GM19438 (cell line): ENCODE data around the gene ABCB10.
"Not testable (repeated sequence)": the region's sequence is repeated elsewhere in the genome, so short reads cannot be mapped to it uniquely, and the experiment has no call there.

Experiments
- ATAC-seq: cut with Tn5 transposase; IDR thresholded peaks from one replicate; pipeline ENCODE4 v1.9.1; 2021; ENCODE audit warnings: low read depth; ENCODE audit not compliant: unreplicated experiment

ABCB10 gene

DNA sequence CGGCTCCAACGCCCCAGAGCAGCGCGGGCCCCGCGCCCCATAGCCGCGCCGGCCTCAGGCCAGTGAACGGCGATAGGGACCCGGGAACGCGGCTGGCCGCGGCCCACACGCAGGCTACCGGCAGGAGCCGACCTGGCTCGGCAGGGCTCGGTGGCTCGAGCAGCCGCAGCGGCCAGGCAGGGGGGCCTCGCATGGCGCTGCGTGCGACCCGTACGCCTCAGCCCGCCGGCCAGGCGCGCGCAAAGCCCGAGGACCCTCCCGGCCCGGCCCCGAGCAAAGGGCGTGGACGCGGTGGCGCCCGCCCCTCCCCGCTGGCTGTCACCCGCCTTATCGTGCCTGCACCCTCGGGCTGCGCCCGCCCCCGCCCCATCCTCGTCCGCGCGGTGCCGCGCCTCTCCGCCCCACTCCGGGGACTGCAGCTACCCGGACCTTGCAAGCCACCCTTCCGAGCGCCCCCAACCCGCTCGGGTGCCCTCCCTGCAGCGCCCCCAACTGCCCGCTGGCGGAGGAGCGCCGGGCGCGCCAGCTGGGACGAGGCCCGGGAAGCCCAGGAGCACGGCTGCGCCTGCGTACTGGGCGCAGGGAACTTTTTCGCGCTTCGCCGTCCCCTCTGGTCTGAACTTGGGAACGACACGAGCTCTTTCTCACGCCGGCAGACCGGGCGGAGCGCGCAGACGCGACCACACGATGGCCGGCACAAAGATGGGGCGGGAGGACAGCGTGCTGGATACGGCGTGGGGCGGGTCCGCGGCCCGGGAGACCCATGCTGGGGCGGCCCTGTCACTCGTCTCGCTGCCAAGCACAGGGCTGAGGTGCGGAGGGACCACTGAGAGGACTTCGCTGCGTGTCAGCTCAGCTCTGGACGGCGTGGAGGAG, at the start of gene ABCB10:
Gene ABCB10, minus strand, starts transcription at position 248 of the 876 bp plus-strand sequence. Its CDS starts 55 bp downstream, at position 193.
- peak; percentile 76 for ATAC-seq

DNA sequence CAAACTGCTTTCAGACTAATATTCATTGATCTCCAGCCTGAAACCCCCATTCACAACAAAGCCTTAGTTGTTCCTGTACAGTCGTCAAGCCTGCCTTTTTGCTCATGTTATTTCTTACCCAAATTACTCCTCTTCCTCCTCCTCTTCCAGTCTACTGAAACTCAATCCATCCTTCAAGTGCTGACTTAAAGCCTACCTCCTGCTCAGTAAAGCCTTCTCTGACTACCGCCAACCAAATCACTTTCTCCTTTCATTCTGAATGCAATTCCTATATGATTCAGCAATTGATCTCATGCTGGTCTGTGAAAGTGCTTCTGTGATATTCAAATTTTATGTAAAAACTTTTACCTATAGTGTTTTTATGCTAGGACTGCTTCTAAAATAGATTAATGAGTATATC, 48.9 kb upstream of the ABCB10 start:
- ATAC-seq, result no peak

DNA sequence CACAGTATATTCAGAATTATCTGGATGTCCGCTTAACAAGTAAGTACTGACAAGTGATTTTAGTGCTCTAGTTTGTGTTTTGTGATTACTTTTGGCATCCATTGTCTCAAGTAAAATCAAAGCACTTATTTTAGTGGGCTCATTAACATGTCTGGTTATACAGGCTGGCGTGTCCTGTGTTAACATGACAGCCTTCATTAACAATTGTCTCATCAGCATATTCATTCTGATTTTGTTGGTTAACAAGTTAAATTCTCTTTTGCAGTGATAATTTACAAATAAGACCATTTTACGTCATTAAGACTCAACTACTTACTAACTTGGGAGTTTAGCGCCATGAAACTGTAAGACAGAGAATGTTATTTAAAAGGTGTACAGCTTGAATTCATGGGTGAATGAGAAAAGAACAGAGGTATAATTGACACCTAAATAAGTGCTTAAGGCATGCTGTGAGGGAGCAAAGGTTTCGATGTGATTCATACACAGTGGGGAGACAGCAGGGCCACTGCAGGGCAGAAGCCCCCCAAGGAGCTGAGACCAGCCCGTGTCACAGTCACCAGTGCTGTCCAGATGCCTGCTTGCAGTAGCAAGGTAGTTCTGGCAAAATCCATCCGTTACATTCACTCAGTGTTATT, 45.0 kb upstream of the ABCB10 start:
- ATAC-seq, result no peak

DNA sequence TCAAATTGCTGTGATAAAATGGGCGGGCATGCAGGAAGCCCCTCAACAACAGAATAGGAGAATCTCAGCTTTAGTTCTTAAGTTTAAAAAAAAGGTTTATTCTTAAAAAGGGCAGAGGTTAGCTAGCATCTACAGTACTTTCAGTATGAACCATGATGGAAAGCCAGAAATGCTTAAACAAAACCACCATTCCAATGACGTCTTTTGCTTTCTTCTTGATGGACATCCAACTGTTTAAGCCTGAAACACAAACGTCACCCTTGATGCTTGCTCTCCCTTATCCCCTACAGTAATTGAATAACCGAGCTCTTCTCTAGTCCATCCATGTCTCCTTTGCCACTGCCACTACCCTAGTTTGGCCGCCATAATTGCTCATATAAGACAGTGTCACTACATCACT, 41.7 kb upstream of the ABCB10 start:
- ATAC-seq, result no peak

DNA sequence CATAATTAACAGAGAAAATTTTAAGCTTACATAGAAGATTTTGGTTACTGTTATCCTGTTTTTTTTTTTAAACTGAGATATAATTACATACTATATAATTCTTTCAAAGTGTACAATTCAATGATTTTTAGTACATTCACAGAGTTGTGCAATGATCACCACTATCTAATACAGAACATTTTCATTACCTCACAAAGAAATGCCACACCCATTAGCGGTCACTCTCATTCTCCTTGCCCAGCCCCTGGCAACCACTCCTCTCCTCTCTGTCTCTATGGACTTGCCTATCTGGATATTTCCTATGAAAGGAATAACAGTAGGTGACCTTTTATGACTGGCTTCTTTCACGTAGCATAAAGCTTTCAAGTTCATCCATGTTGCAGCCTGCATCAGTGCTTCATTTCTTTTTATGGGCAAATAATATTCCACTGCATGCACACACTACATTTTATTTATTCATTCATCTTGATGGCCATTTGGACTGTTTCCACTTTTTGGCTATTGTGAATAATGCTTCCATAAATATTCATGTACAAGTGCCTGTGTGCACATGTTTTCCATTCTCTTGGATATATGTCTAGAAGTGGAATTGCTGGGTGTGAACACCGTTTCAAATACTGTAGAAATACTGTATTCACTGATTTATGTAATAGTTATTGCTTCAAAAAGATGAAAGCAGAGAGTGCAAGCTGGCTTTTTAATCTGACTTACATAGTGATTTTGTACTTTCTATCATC, 40.9 kb upstream of the ABCB10 start:
- no peak for ATAC-seq

DNA sequence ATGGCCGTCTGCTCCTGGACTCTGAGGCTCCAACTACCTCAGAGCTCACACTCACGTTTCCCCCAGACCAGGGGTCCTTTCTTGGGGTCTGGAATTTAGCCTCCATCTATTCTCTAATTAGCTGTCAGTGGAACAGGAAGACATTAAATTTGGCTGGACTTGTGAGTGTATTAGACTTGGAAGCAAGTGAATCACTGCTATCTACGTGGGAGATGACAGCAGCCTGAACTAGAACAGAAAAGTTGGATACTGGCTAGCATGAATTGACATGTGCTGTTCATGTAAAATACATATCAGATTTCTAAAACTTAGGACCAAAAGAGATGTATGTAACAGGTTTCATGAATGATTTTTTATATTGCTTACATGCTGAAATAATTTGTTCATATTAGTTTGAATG, 39.4 kb upstream of the ABCB10 start:
- no peak for ATAC-seq

DNA sequence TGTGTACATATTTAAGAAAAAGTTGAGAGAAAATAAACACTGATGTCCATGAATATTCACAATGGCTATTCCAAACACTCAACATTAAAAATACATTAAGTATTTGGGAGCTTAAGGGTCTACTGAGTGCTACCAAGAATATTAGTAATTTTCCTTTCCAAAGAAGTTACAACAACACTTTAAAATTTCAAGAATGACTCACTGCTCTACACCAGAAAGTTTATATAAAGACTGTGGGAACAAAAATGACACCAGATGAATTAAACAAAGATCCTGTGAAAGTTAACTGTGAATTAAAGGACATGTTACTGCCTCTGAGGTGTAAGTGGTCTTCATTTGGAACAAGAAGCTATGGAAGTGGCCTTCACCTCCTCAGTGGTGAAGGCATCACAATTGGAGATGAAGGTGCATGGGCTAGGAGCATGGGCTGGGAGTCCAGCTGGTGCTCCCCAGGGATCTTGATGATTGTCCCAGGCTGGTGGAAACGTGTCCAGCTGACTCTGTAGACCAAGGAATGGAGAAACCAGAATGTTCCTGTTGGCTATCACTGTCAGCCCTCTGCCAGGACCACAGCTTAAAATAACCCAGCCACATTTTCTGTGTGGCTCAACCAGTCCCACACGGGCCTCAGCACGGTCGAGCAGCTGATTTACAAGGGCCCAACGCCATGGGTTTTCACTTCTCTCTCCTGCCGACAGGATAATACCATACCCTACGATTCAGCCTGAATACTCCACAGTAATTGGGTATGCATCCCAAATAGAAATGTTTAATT, 38.6 kb upstream of the ABCB10 start:
- no peak for ATAC-seq

DNA sequence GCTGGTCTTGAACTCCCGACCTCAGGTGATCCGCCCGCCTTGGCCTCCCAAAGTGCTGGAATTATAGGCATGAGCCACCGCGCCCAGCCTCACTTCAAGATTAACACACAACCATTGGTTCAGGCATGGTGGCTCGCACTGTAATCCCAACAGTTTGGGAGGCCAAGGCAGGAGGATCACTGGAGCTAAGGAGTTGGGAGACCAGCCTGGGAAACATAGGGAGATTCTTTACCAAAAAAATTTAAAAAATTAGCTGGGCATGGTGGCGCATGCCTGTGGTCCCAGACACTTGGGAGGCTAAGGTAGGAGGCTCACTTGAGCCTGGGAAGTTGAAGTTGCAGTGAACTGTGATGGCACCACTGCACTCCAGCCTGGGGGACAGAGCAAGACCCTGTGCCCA, 37.4 kb upstream of the ABCB10 start:
- not testable (repeated sequence) for ATAC-seq

DNA sequence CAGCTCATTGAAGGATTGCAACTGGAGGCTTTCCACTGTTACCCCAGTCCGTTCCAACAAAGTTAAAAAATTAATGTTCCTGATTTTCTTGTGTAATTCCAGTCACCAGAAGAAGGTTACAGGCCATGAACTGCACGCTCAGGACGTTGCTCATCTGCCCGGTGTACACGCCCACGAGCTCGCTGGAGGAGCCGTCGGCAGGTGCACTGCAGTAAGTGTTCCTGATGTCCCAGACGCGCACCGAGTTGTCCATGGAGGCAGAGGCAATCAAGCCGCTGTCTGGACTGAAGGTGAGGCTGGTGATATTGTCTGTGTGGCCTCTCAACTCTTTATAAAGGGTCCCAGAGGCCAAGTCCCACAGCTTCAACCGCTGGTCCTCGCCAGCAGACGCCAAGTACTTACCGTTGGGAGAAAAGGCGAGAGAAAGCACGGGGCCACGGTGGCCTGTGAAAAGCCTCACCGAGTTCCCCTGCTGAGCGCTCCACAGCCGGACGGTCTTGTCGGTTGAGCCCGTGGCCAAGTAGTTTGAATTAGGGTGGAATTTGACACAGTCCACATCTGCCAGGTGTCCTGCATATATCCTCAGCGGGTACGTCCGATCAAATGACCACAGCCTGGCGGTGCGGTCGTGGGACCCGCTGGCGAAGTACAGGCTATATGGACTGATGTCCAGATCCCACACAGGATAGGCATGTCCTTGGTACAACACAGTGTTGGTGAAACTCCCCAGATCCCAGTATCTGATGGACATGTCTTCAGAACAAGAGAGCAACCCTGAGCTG, 35.9 kb upstream of the ABCB10 start:
- ATAC-seq, result no peak

DNA sequence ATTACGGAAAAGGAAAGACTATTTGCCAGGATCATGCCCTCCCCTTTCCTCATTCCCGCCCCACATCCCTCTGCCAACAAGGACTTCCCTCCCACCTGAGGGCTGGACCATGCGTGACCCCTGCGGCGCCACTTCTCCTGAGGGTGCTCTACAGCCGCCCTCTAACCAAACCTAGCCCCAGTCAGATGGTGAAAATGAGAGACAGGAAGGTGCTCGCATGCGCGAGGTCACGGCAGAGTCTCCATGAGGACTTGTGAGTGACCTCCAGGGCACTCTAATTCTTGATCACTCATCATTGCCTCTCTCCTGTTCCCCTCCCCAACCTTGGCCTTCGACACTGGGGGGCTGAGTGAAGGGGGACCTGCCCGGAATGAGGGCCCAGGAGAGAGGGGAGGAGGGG, 35.3 kb upstream of the ABCB10 start:
- ATAC-seq, result no peak

DNA sequence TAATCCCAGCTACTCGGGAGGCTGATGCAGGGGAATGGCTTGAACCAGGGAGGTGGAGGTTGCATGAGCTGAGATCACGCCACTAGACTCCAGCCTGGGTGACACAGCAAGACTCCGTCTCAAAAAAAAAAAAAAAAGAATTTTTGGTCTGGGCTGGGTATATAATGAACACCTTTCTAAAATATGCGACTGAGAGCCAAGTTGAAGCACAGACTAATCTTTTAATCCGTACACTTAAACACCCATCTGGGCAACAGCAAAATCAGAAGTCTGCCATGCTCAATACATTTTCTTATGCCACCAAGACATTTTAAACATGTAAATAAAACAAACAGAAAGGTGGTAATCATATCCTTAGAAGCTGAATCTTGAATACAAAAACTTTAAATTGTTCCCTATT, 31.6 kb upstream of the ABCB10 start:
- no peak for ATAC-seq

DNA sequence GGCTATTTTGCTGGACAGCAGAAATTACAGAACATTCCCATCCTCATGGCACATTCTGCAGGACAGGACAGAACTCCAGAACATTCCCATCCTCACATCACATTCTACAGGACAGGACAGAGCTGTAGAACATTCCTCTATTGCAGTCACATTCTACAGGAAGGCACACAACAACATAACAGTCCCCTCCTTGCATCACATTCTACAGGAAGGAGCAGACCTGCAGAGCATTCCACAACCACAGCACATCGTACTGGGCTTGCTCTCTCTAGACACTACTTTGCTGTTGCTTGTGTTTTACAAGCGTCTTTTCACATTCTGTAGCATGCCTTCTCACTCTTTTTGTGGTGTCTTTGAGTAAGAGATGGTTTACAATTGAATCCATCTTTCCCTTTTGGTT, 26.8 kb upstream of the ABCB10 start:
- ATAC-seq, result no peak

DNA sequence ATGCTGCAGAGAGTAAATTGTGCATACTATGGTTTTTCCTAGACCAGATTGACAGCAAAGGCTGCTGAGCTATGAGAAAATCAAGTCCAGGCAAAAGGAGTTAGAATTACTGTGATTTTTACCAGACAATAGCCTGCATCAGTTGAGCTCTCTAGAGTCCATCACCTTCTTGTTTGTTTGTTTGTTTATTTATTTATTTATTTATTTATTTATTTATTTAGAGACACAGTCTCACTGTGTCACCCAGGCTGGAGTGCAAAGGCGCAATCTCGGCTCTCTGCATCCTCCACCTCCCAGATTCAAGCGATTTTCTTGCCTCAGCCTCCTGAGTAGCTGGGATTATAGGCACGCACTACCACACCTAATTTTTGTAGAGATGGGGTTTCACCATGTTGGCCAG, 24.2 kb upstream of the ABCB10 start:
- no peak for ATAC-seq

DNA sequence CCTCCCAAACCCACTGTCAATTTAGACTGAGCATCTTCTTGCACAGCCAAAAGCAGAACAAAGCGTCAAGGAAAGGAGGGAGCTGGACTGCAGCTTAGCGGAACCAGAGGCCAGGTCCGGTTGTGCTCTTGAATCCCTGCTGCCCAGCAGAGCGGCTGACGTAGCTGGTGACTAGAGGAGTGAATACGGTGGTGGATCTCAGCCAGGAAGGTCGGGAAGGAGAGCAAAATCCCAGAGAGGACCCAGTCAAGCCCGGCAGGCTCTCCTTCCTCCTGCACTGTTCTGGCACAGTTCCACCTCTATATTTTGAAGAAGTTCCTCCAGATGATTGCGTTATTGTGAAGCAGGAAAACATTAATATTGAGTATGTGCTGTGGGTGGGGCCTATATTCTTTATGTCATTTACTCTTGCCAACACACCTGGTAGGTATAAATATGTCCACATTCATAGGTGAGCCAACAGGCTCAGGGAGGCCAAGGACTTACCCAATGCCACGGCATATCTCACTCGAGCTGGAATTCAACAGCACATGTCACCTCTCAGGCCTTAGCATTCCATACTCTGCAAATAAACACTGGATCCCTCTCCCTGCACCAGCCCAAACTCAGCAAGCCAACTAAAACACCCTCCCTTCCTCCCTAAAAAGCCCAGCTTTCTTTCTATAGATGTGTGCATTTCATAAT, 23.6 kb upstream of the ABCB10 start:
- no peak for ATAC-seq

DNA sequence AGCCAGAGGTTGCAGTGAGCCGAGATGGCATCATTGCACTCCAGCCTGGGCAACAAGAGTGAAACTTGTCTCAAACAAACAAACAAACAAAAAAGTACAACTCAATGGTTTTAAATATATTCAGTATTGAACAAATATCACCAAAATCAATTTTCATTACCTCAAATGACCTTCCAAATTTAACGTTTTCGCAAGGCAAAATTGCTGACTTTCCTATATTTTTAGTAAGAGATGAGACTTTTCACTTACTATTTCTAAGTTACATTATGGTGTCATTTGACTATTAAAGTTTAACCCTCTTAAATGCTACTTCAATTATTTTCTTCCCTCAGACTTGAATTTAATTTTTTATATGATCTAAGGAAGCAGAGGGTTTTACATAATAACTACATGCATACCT, 23.0 kb upstream of the ABCB10 start:
- ATAC-seq, result no peak

DNA sequence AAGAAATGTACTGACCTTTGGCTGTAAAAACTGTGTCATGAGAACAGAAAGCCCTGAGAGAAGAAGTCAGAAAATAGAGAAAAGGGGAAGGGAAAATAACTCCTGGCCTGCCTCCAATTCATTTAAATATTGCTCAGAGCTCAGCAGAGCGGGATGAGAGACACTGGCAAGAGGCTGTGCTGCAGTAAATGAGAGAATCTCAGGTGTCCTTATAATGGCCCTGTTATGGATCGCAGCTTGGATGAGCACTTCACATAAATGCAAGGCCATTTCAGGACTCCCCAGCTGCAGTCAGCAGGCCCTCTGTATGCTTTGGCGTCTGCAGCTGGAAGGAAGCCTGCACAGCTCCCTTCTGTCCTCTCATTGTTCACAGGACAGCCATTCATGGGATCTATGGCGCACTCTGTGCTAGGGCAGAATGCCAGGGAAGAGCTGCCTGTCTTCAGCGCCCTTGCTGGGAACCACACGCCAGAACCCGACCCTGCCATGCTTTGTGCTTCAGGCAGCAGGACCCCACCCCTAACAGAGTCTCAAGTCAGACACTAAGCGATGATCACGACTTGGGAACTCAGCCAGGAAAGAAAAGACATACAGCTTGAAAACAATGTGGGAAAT, 20.7 kb upstream of the ABCB10 start:
- peak; percentile 87 for ATAC-seq

DNA sequence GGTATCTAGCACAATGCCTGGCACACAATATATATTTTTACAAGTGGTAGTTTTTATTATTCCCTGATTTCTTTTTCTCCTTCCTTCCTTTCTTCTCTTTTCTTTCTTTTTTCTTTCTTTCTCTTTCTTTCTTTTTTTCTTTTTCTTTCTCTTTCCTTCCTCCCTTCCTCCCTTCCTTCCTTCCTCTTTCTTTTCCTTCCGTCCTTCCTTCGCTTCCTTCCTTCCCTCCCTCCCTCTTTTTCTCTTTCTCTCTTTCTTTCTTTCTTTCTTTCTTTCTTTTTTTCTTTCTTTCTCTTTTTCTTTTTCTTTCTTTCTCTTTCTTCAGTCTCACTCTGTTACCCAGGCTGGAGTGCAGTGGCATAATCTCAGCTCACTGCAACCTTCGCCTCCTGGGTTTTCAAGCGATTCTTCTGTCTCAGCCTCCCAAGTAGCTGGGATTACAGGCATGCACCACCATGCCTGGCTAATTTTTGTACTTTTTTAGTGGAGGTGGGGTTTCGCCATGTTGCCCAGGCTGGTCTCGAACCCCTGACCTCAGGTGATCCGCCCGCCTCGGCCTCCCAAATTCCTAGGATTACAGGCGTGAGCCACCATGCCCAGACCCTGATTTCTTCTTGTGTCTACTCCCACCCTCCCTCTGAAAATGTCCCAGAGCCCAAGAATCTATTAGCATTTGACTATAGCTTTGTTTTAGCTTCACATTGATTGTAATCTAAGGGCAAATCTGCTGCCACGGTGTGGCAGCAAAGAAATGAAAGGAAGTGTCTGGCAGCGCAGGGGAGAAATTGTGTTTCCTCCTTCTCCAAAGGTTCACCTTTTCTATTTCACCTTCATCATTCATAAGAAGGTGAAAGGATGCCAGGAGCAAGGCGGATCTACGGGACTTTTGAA, 19.9 kb upstream of the ABCB10 start:
- ATAC-seq, result no peak
